ENCODE results near the gene LRRC27.

DNA sequence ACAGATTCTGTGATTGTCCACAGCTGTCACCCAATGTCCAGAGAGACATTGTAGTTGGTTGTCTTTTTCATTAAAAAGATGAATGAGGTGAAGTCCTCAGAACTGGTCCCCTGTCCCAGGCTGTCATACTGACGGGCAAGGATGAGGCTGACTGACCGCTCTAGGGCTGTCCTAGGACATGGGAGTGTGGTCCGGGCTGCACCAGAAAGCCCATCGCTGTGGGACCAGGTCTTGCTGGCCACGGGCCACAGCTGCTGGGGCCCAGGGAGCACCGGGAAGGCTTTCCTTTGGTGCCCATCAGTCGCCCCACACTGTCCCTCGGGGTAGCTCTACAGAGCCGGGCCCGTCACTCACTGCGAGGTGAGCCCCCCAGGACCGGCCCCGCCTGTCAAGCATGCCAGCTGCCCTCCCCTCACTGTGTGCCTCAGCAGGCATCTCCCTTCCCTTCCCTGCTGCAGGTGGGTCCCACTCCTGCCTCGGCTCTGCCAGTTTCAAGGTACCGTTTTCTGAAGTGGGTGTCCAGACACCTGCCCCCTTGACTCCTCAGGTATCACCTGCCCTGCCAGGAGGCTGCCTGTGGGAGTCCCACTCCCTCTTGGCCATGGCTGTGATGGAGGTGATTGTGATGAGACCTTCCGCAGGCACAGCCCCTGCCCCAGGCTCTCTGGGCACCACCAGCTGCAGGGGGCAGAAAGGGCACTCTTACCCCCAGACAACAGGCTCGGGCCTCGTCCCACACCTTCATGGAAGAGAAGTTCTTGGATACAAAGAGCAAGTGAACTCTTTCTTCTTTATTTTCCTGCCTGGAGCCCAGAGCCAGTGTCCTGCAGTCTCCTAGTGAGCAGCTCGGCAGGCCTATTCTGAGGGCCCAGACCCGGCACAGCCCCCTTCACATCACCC lies 21.7 kb downstream of the LRRC27 start:
- TF ChIP-seq, protein P1, sequence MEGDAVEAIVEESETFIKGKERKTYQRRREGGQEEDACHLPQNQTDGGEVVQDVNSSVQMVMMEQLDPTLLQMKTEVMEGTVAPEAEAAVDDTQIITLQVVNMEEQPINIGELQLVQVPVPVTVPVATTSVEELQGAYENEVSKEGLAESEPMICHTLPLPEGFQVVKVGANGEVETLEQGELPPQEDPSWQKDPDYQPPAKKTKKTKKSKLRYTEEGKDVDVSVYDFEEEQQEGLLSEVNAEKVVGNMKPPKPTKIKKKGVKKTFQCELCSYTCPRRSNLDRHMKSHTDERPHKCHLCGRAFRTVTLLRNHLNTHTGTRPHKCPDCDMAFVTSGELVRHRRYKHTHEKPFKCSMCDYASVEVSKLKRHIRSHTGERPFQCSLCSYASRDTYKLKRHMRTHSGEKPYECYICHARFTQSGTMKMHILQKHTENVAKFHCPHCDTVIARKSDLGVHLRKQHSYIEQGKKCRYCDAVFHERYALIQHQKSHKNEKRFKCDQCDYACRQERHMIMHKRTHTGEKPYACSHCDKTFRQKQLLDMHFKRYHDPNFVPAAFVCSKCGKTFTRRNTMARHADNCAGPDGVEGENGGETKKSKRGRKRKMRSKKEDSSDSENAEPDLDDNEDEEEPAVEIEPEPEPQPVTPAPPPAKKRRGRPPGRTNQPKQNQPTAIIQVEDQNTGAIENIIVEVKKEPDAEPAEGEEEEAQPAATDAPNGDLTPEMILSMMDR (IDR thresholded peaks at IDR 0.05) = no peak
- TF ChIP-seq POLR2AphosphoS5 (IDR thresholded peaks at IDR 0.05) (no peak), POLR2A (IDR thresholded peaks at IDR 0.05) (no peak), EP300 (IDR thresholded peaks at IDR 0.05) (no peak)
